ENCODE data around the gene YLPM1. TPM values are rescaled to one million over a fixed set of nuclear protein-coding genes. Genes with fewer than 3 reads are reported as not detected.

The YLPM1 gene
- total and polyA plus RNA-seq, 2 donors (not counting 1 experiment from before 2014, with no cell fraction given) = 9.7 to 31.9 TPM

DNA sequence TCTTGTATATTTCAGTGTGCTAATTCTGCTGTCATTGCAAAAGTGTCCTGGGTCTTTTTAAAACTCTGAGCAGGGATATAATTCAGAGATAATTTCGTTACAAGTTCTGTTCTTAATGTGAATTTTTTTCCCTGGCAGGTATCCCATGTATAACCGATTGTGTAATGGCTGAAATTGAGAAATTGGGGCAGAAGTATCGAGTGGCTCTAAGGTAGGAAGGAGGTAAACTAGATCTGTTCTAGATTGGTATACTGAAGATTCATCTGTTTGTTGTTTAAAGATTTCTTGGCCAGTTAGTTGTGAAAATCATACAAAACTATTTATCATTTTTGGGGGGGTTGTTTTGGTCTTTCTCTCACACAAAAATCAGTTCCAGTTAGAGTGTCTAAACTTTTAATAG, 40.0 kb upstream of the YLPM1 start:
- TF ChIP-seq, protein P1, sequence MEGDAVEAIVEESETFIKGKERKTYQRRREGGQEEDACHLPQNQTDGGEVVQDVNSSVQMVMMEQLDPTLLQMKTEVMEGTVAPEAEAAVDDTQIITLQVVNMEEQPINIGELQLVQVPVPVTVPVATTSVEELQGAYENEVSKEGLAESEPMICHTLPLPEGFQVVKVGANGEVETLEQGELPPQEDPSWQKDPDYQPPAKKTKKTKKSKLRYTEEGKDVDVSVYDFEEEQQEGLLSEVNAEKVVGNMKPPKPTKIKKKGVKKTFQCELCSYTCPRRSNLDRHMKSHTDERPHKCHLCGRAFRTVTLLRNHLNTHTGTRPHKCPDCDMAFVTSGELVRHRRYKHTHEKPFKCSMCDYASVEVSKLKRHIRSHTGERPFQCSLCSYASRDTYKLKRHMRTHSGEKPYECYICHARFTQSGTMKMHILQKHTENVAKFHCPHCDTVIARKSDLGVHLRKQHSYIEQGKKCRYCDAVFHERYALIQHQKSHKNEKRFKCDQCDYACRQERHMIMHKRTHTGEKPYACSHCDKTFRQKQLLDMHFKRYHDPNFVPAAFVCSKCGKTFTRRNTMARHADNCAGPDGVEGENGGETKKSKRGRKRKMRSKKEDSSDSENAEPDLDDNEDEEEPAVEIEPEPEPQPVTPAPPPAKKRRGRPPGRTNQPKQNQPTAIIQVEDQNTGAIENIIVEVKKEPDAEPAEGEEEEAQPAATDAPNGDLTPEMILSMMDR (conservative IDR thresholded peaks at IDR 0.05 in 1 of 2, IDR thresholded peaks at IDR 0.05 in 1 of 2; ENCODE audit: low read depth in 1 of 2, low read length in 2 of 2) = no peak
- TF ChIP-seq EZH2 (IDR thresholded peaks at IDR 0.05; ENCODE audit: low read length, missing control alignments) = no peak
- no peak overlapping the region for H2AFZ ChIP-seq (ENCODE audit: low read length)
- no peak overlapping the region for H3K27ac ChIP-seq (ENCODE audit: insufficient read depth, low read length)
- H4K20me1 ChIP-seq (ENCODE audit: control insufficient read depth, extremely low read depth, insufficient read depth, low read length) = no peaks in the 10 kb centered on the region
- H3K27me3 ChIP-seq (ENCODE audit: control insufficient read depth, insufficient read depth, low read length) = no peaks in the 10 kb centered on the region
- H3K4me3 ChIP-seq (replicated peaks in 1 of 4; ENCODE audit: control extremely low read depth in 1 of 4, insufficient read depth in 1 of 4, low read depth in 3 of 4, low read length in 4 of 4) = no peak overlapping the region
- H3K4me1 ChIP-seq (ENCODE audit: control insufficient read depth, extremely low read depth, insufficient read depth, low read length) = no peaks in the 10 kb centered on the region
- no peak for DNase-seq (ENCODE audit: low read depth in 2 of 2)
- no peak overlapping the region for H3K4me2 ChIP-seq (ENCODE audit: extremely low read depth, insufficient read depth, low read length)
- peaks cover 2% of the 10 kb centered on the region for H3K36me3 ChIP-seq (ENCODE audit: control insufficient read depth, insufficient read depth, low read length)
- H3K79me2 ChIP-seq (ENCODE audit: control insufficient read depth, insufficient read depth, low read length) = no peaks in the 10 kb centered on the region
- H3K9ac ChIP-seq (ENCODE audit: insufficient read depth, low read length) = no peak overlapping the region
- no peaks in the 10 kb centered on the region for H3K9me3 ChIP-seq (ENCODE audit: control insufficient read depth, insufficient read depth, low read depth, low read length)

DNA sequence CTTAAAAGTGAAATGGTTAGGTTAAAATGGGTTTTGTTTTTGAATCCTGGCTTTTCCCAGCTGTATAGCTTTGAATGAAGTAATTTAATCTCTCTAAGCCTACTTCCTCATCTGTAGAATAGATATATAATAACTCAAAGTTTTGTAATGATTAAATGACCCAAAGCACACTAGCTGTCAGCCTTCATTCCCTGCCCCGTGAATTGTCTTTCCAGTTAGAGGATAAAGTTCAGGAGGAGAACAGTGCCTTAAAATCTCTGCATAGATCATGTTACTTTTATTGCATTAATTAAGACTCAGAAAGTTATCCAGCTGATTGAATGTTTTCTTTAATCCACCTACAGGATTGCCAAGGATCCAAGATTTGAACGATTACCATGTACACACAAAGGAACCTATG, 30.7 kb upstream of the YLPM1 start:
- Histone ChIP-seq H3K9me3 (ENCODE audit: control insufficient read depth, insufficient read depth, low read depth, low read length) (no peaks in the 10 kb centered on the region), H3K4me2 (ENCODE audit: extremely low read depth, insufficient read depth, low read length) (no peak overlapping the region), H3K4me3 (replicated peaks in 1 of 4; ENCODE audit: control extremely low read depth in 1 of 4, insufficient read depth in 1 of 4, low read depth in 3 of 4, low read length in 4 of 4) (no peak overlapping the region), H3K9ac (ENCODE audit: insufficient read depth, low read length) (no peak overlapping the region), H2AFZ (ENCODE audit: low read length) (no peak overlapping the region), H3K27ac (ENCODE audit: insufficient read depth, low read length) (no peak overlapping the region), H4K20me1 (ENCODE audit: control insufficient read depth, extremely low read depth, insufficient read depth, low read length) (no peaks in the 10 kb centered on the region), H3K4me1 (ENCODE audit: control insufficient read depth, extremely low read depth, insufficient read depth, low read length) (no peaks in the 10 kb centered on the region), H3K27me3 (ENCODE audit: control insufficient read depth, insufficient read depth, low read length) (no peaks in the 10 kb centered on the region), H3K79me2 (ENCODE audit: control insufficient read depth, insufficient read depth, low read length) (no peaks in the 10 kb centered on the region), H3K36me3 (ENCODE audit: control insufficient read depth, insufficient read depth, low read length) (peaks cover 1% of the 10 kb centered on the region)
- no peak for DNase-seq (ENCODE audit: low read depth in 2 of 2)
- TF ChIP-seq, protein P1 (conservative IDR thresholded peaks at IDR 0.05 in 1 of 2, IDR thresholded peaks at IDR 0.05 in 1 of 2; ENCODE audit: low read depth in 1 of 2, low read length in 2 of 2) = no peak
- TF ChIP-seq EZH2 (IDR thresholded peaks at IDR 0.05; ENCODE audit: low read length, missing control alignments) = no peak

DNA sequence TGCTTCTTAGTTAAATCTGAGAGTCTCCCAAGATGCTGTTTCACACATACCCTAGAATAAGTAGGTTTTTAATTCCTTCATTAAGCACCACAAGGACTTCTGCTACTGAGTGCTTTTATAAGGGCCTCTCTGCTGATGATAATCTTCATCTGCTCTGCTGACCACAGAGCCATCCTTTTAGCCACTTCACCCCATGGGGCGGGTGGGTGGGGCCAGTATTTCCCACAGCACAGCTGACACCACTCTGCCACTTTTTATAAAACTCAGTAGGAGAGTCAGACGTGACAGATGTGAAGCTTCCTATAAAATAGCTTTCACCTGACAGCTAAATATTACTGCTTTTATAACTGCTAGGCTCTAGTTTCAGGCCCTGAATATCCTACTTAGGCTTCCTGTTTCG, 29.9 kb upstream of the YLPM1 start:
- H3K9ac ChIP-seq (ENCODE audit: insufficient read depth, low read length) = no peak overlapping the region
- H3K4me3 ChIP-seq (replicated peaks in 1 of 4; ENCODE audit: control extremely low read depth in 1 of 4, insufficient read depth in 1 of 4, low read depth in 3 of 4, low read length in 4 of 4) = no peak overlapping the region
- no peak overlapping the region for H3K4me2 ChIP-seq (ENCODE audit: extremely low read depth, insufficient read depth, low read length)
- H3K79me2 ChIP-seq (ENCODE audit: control insufficient read depth, insufficient read depth, low read length) = no peaks in the 10 kb centered on the region
- H3K27me3 ChIP-seq (ENCODE audit: control insufficient read depth, insufficient read depth, low read length) = no peaks in the 10 kb centered on the region
- TF ChIP-seq EZH2 (IDR thresholded peaks at IDR 0.05; ENCODE audit: low read length, missing control alignments) = no peak
- TF ChIP-seq, protein P1 (conservative IDR thresholded peaks at IDR 0.05 in 1 of 2, IDR thresholded peaks at IDR 0.05 in 1 of 2; ENCODE audit: low read depth in 1 of 2, low read length in 2 of 2) = no peak
- H2AFZ ChIP-seq (ENCODE audit: low read length) = no peak overlapping the region
- H3K27ac ChIP-seq (ENCODE audit: insufficient read depth, low read length) = no peak overlapping the region
- DNase-seq (ENCODE audit: low read depth in 2 of 2) = no peak
- peaks cover 1% of the 10 kb centered on the region for H3K36me3 ChIP-seq (ENCODE audit: control insufficient read depth, insufficient read depth, low read length)
- H4K20me1 ChIP-seq (ENCODE audit: control insufficient read depth, extremely low read depth, insufficient read depth, low read length) = no peaks in the 10 kb centered on the region
- H3K4me1 ChIP-seq (ENCODE audit: control insufficient read depth, extremely low read depth, insufficient read depth, low read length) = no peaks in the 10 kb centered on the region
- no peaks in the 10 kb centered on the region for H3K9me3 ChIP-seq (ENCODE audit: control insufficient read depth, insufficient read depth, low read depth, low read length)
